Gastroesophageal sphincter (tissue), 3 donors: Measurements from ENCODE around the gene XYLT1.
A peak's percentile ranks its signal among the peaks of the same experiment; 100 is the strongest.

Experiments
- EP300 ChIP-seq: sonication (generic); formaldehyde crosslinking; IDR thresholded peaks from one replicate; pipeline ENCODE4 v1.6.1; 2017; ENCODE audit warnings: antibody characterized with exemption, mild to moderate bottlenecking
- POLR2A ChIP-seq, 2 donors: fragments of 450-650 bp; IDR thresholded peaks; one replicate each; pipeline ENCODE4 v1.6.1; 2017; ENCODE audit warnings: antibody characterized with exemption in 2 of 2, mild to moderate bottlenecking in 2 of 2, moderate library complexity in 1 of 2
- POLR2AphosphoS5 ChIP-seq: sonication (generic); formaldehyde crosslinking; IDR thresholded peaks from one replicate; pipeline ENCODE4 v1.6.1; 2017; ENCODE audit warnings: antibody characterized with exemption
- TF ChIP-seq, protein P1 (sequence below), 4 experiments: fragments of 200-600 bp in 2 of 4; fragments of 450-650 bp in 2 of 4; sonication (generic) in 1 of 4; IDR thresholded peaks; one replicate each; pipeline ENCODE4 v1.5.1; 2017 to 2019; ENCODE audit warnings: antibody characterized with exemption in 4 of 4, mild to moderate bottlenecking in 2 of 4, moderate library complexity in 2 of 4

GRCh38 chr16:17467923-17468540 is 2.7 kb downstream of the XYLT1 start:
- TF ChIP-seq, protein P1, sequence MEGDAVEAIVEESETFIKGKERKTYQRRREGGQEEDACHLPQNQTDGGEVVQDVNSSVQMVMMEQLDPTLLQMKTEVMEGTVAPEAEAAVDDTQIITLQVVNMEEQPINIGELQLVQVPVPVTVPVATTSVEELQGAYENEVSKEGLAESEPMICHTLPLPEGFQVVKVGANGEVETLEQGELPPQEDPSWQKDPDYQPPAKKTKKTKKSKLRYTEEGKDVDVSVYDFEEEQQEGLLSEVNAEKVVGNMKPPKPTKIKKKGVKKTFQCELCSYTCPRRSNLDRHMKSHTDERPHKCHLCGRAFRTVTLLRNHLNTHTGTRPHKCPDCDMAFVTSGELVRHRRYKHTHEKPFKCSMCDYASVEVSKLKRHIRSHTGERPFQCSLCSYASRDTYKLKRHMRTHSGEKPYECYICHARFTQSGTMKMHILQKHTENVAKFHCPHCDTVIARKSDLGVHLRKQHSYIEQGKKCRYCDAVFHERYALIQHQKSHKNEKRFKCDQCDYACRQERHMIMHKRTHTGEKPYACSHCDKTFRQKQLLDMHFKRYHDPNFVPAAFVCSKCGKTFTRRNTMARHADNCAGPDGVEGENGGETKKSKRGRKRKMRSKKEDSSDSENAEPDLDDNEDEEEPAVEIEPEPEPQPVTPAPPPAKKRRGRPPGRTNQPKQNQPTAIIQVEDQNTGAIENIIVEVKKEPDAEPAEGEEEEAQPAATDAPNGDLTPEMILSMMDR (IDR thresholded peaks at IDR 0.05) = peak; percentile 41 to 87 (median 72)
- TF ChIP-seq POLR2A (IDR thresholded peaks at IDR 0.05) (no peak), POLR2AphosphoS5 (no peak), EP300 (no peak)
